ENCODE data around the gene B3GAT1. TPM values are rescaled to one million over a fixed set of nuclear protein-coding genes. Genes with fewer than 3 reads are reported as not detected.

Gene B3GAT1
- total and polyA plus RNA-seq, 2 of the 13 experiments (the other 11 are each of a cell fraction or from before 2014, with no cell fraction given): not detected

GRCh38 chr11:134379241-134379640 lies 32.8 kb downstream of the B3GAT1 start (continued):
- TF ChIP-seq, protein P1, sequence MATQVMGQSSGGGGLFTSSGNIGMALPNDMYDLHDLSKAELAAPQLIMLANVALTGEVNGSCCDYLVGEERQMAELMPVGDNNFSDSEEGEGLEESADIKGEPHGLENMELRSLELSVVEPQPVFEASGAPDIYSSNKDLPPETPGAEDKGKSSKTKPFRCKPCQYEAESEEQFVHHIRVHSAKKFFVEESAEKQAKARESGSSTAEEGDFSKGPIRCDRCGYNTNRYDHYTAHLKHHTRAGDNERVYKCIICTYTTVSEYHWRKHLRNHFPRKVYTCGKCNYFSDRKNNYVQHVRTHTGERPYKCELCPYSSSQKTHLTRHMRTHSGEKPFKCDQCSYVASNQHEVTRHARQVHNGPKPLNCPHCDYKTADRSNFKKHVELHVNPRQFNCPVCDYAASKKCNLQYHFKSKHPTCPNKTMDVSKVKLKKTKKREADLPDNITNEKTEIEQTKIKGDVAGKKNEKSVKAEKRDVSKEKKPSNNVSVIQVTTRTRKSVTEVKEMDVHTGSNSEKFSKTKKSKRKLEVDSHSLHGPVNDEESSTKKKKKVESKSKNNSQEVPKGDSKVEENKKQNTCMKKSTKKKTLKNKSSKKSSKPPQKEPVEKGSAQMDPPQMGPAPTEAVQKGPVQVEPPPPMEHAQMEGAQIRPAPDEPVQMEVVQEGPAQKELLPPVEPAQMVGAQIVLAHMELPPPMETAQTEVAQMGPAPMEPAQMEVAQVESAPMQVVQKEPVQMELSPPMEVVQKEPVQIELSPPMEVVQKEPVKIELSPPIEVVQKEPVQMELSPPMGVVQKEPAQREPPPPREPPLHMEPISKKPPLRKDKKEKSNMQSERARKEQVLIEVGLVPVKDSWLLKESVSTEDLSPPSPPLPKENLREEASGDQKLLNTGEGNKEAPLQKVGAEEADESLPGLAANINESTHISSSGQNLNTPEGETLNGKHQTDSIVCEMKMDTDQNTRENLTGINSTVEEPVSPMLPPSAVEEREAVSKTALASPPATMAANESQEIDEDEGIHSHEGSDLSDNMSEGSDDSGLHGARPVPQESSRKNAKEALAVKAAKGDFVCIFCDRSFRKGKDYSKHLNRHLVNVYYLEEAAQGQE (IDR thresholded peaks at IDR 0.05; ENCODE audit: borderline replicate concordance in 1 of 2, low read depth in 1 of 2, low read length in 2 of 2): no peak

DNA sequence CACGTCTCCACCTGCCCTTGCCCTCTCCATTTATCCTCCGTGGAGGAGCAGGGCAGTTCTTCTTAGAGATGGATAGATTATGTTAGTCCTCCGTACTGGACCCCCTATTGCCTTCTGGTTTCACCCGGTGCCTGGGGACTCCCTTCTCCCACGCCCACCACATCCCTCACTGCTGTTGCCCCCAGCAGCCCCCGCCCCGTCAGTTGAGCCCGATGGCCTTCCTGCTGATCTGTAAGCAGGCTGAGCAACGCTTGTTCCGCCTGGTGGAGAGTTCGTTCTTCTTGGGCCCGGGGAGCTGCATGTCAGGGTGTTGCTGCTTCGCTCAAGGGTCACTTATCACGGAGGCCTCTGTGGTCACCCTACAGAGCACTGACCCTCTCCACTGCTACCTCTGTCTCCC lies 34.2 kb downstream of the B3GAT1 start:
- no peak for FAIRE-seq
- peaks cover 4 to 36% of the 10 kb centered on the region in 2 experiments; a peak in 4 of 5 replicates for H3K27me3 ChIP-seq (ENCODE audit: control insufficient read depth in 1 of 2, insufficient read depth in 2 of 2, low read length in 2 of 2)
- WGBS (ENCODE audit: low lambda C conversion rate): 27% methylated on average over 14 of the region's 14 CpGs
- TF ChIP-seq, protein P2, sequence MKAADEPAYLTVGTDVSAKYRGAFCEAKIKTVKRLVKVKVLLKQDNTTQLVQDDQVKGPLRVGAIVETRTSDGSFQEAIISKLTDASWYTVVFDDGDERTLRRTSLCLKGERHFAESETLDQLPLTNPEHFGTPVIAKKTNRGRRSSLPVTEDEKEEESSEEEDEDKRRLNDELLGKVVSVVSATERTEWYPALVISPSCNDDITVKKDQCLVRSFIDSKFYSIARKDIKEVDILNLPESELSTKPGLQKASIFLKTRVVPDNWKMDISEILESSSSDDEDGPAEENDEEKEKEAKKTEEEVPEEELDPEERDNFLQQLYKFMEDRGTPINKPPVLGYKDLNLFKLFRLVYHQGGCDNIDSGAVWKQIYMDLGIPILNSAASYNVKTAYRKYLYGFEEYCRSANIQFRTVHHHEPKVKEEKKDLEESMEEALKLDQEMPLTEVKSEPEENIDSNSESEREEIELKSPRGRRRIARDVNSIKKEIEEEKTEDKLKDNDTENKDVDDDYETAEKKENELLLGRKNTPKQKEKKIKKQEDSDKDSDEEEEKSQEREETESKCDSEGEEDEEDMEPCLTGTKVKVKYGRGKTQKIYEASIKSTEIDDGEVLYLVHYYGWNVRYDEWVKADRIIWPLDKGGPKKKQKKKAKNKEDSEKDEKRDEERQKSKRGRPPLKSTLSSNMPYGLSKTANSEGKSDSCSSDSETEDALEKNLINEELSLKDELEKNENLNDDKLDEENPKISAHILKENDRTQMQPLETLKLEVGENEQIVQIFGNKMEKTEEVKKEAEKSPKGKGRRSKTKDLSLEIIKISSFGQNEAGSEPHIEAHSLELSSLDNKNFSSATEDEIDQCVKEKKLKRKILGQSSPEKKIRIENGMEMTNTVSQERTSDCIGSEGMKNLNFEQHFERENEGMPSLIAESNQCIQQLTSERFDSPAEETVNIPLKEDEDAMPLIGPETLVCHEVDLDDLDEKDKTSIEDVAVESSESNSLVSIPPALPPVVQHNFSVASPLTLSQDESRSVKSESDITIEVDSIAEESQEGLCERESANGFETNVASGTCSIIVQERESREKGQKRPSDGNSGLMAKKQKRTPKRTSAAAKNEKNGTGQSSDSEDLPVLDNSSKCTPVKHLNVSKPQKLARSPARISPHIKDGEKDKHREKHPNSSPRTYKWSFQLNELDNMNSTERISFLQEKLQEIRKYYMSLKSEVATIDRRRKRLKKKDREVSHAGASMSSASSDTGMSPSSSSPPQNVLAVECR (CRISPR knock-in tag; IDR thresholded peaks at IDR 0.05; ENCODE audit: borderline replicate concordance): no peak
- TF ChIP-seq ZNF160 (CRISPR knock-in tag; IDR thresholded peaks at IDR 0.05) (no peak), ATF3 (CRISPR knock-in tag; IDR thresholded peaks at IDR 0.05) (no peak), ZNF530 (CRISPR knock-in tag; IDR thresholded peaks at IDR 0.05; ENCODE audit: low read depth) (no peak), FOXK1 (CRISPR knock-in tag; IDR thresholded peaks at IDR 0.05; ENCODE audit: borderline replicate concordance, low read depth) (no peak), NFE2L2 (IDR thresholded peaks at IDR 0.05; ENCODE audit: low read length) (no peak), ZNF44 (CRISPR knock-in tag; IDR thresholded peaks at IDR 0.05) (no peak), ZEB1 (IDR thresholded peaks at IDR 0.05; ENCODE audit: insufficient replicate concordance, low read depth) (no peak)
- TF ChIP-seq, protein P3, sequence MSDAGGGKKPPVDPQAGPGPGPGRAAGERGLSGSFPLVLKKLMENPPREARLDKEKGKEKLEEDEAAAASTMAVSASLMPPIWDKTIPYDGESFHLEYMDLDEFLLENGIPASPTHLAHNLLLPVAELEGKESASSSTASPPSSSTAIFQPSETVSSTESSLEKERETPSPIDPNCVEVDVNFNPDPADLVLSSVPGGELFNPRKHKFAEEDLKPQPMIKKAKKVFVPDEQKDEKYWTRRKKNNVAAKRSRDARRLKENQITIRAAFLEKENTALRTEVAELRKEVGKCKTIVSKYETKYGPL (CRISPR knock-in tag; IDR thresholded peaks at IDR 0.05): no peak
- TF ChIP-seq, protein P4, sequence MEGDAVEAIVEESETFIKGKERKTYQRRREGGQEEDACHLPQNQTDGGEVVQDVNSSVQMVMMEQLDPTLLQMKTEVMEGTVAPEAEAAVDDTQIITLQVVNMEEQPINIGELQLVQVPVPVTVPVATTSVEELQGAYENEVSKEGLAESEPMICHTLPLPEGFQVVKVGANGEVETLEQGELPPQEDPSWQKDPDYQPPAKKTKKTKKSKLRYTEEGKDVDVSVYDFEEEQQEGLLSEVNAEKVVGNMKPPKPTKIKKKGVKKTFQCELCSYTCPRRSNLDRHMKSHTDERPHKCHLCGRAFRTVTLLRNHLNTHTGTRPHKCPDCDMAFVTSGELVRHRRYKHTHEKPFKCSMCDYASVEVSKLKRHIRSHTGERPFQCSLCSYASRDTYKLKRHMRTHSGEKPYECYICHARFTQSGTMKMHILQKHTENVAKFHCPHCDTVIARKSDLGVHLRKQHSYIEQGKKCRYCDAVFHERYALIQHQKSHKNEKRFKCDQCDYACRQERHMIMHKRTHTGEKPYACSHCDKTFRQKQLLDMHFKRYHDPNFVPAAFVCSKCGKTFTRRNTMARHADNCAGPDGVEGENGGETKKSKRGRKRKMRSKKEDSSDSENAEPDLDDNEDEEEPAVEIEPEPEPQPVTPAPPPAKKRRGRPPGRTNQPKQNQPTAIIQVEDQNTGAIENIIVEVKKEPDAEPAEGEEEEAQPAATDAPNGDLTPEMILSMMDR (CRISPR knock-in tag; IDR thresholded peaks at IDR 0.05): no peak

More for the DNA sequence above, 34.2 kb downstream of the B3GAT1 start:
- H3K4me3 ChIP-seq (replicated peaks in 1 of 3; ENCODE audit: insufficient read depth in 1 of 3, low read depth in 2 of 3, low read length in 3 of 3): no peak overlapping the region
- no peaks in the 10 kb centered on the region for H3K79me2 ChIP-seq (ENCODE audit: insufficient read depth, low read length)
- intact Hi-C loops (cut with micrococcal nuclease; ENCODE audit: unreplicated experiment): no loop called here
- POLR2A ChIA-PET: no interaction called here
- H3K4me2 ChIP-seq (ENCODE audit: low read depth, low read length): no peak overlapping the region
- no peak overlapping the region for H2AFZ ChIP-seq (ENCODE audit: low read length)
- H3K36me3 ChIP-seq (replicated peaks in 1 of 2; ENCODE audit: control insufficient read depth in 1 of 2, insufficient read depth in 2 of 2, low read length in 2 of 2): no peaks in the 10 kb centered on the region
- H3K4me1 ChIP-seq (ENCODE audit: insufficient read depth, low read length): no peaks in the 10 kb centered on the region
- in situ Hi-C loops (cut with HindIII; ENCODE audit: extremely low pct_ligation_motif_present, low pct_unique_long_range_greater_than_20kb): no loop called here
- ATAC-seq (no peak), DNase-seq (ENCODE audit: low spot score) (no peak)
- no TSS peak for BruUV-seq (replicated peaks)
- CTCF ChIA-PET (ENCODE audit: low intra/inter-chr PET ratio, low total read pairs): no interaction called here
- no peak overlapping the region for H3K27ac ChIP-seq (ENCODE audit: extremely low read length, insufficient read depth, low read length)
- H3K9me3 ChIP-seq (ENCODE audit: low read length): no peaks in the 10 kb centered on the region
- no peak overlapping the region for H3K9ac ChIP-seq (ENCODE audit: insufficient read depth, low read depth, low read length)
- H4K20me1 ChIP-seq (ENCODE audit: insufficient read depth, low read length): no peaks in the 10 kb centered on the region
